ENCODE measurements around the gene GTPBP2. TPM values are rescaled to one million over a fixed set of nuclear protein-coding genes. Genes with fewer than 3 reads are reported as not detected.

Gene GTPBP2
- total RNA-seq, 1 experiment from 2014 or later, result 70.8 TPM

GRCh38 chr6:43647613-43648012 lies 18.5 kb upstream of the GTPBP2 start:
- H3K4me3 ChIP-seq, result no peak overlapping the region
- no peak overlapping the region for H3K27ac ChIP-seq
- BruUV-seq (replicated peaks), result no TSS peak
- ChIA-PET CTCF (no interaction called here), POLR2A (ENCODE audit: unreplicated experiment) (no interaction called here)
- no peaks in the 10 kb centered on the region for H3F3A ChIP-seq (ENCODE audit: insufficient read depth, low read depth)
- no peaks in the 10 kb centered on the region for H3K9me3 ChIP-seq (ENCODE audit: insufficient read depth, low read depth)
- no peaks in the 10 kb centered on the region for H3K79me2 ChIP-seq (ENCODE audit: low read depth)
- no peak overlapping the region for H2AFZ ChIP-seq
- H3K27me3 ChIP-seq (ENCODE audit: insufficient read depth, low read depth), result no peaks in the 10 kb centered on the region
- H3K36me3 ChIP-seq (ENCODE audit: low read depth), result no peaks in the 10 kb centered on the region
- intact Hi-C loops (cut with micrococcal nuclease; ENCODE audit: unreplicated experiment), result no loop called here
- no peak overlapping the region for H3K4me2 ChIP-seq
- TF ChIP-seq CTCF (conservative IDR thresholded peaks at IDR 0.05) (no peak), EZH2 (IDR thresholded peaks at IDR 0.05; ENCODE audit: low read depth) (no peak)
- DNase-seq, result no peak
- no peaks in the 10 kb centered on the region for H4K20me1 ChIP-seq (ENCODE audit: insufficient read depth)
- no peaks in the 10 kb centered on the region for H3K4me1 ChIP-seq (replicated peaks; ENCODE audit: insufficient read depth)
- no peaks in the 10 kb centered on the region for H3K9me2 ChIP-seq (ENCODE audit: insufficient read depth)

- DNase-seq, result no peak
- no peak overlapping the region for H3K27ac ChIP-seq
- no peaks in the 10 kb centered on the region for H3F3A ChIP-seq (ENCODE audit: insufficient read depth, low read depth)
- no peak overlapping the region for H3K4me2 ChIP-seq
- no peaks in the 10 kb centered on the region for H3K27me3 ChIP-seq (ENCODE audit: insufficient read depth, low read depth)
- H2AFZ ChIP-seq, result no peak overlapping the region
- H3K4me1 ChIP-seq (replicated peaks; ENCODE audit: insufficient read depth), result no peaks in the 10 kb centered on the region
- CTCF ChIA-PET, result no interaction called here
- POLR2A ChIA-PET (ENCODE audit: unreplicated experiment), result no interaction called here
- no peak overlapping the region for H3K4me3 ChIP-seq
- intact Hi-C loops (cut with micrococcal nuclease; ENCODE audit: unreplicated experiment), result no loop called here
- BruUV-seq (replicated peaks), result no TSS peak
- no peaks in the 10 kb centered on the region; the same call in 1 of the 2 replicates for H3K79me2 ChIP-seq (ENCODE audit: low read depth)
- no peaks in the 10 kb centered on the region for H3K36me3 ChIP-seq (ENCODE audit: low read depth)
- no peak for TF ChIP-seq EZH2 (IDR thresholded peaks at IDR 0.05; ENCODE audit: low read depth)
- no peak for TF ChIP-seq CTCF (conservative IDR thresholded peaks at IDR 0.05)
- H3K9me3 ChIP-seq (ENCODE audit: insufficient read depth, low read depth), result no peaks in the 10 kb centered on the region
- H4K20me1 ChIP-seq (ENCODE audit: insufficient read depth), result peaks cover 7% of the 10 kb centered on the region; the same call in 1 of the 2 replicates
- H3K9me2 ChIP-seq (ENCODE audit: insufficient read depth), result no peaks in the 10 kb centered on the region
These were observed 16.5 kb upstream of the GTPBP2 start for GRCh38 chr6:43645613-43645964.

GRCh38 chr6:43644940-43645612 lies 16.0 kb upstream of the GTPBP2 start, which contains the start of gene RSPH9:
Gene RSPH9, plus strand, starts transcription at chr6:43645036. Its CDS starts 63 bp downstream, at chr6:43645099.
- Histone ChIP-seq H3K4me3 (no peak within 1 kb of the TSS), H3K4me1 (replicated peaks; ENCODE audit: insufficient read depth) (no peaks in the 10 kb centered on the region), H2AFZ (no peak within 1 kb of the TSS), H3K9me2 (ENCODE audit: insufficient read depth) (no peaks in the 10 kb centered on the region), H3K9me3 (ENCODE audit: insufficient read depth, low read depth) (no peaks in the 10 kb centered on the region), H3K36me3 (ENCODE audit: low read depth) (0 out of 2 replicates have a peak, but pooled peaks cover 3% of the 10 kb centered on the region), H4K20me1 (ENCODE audit: insufficient read depth) (peaks cover 11% of the 10 kb centered on the region; the same call in 1 of the 2 replicates), H3K79me2 (ENCODE audit: low read depth) (peaks cover 5% of the 10 kb centered on the region; the same call in 1 of the 2 replicates), H3K27me3 (ENCODE audit: insufficient read depth, low read depth) (no peaks in the 10 kb centered on the region), H3K27ac (no peak within 1 kb of the TSS), H3F3A (ENCODE audit: insufficient read depth, low read depth) (no peaks in the 10 kb centered on the region), H3K4me2 (no peak within 1 kb of the TSS)
- no peak for DNase-seq
- CTCF ChIA-PET, result no interaction called here
- BruUV-seq (replicated peaks), result no TSS peak
- TF ChIP-seq CTCF (conservative IDR thresholded peaks at IDR 0.05) (no peak), EZH2 (IDR thresholded peaks at IDR 0.05; ENCODE audit: low read depth) (no peak)
- intact Hi-C loops (cut with micrococcal nuclease; ENCODE audit: unreplicated experiment), result no loop called here
- POLR2A ChIA-PET (ENCODE audit: unreplicated experiment), result no interaction called here

Measured in PC-9 (cell line).